GM12801 (cell line): ENCODE measurements around the gene CCDC85A.

Source experiments
- TF ChIP-seq, protein P1 (sequence below): IDR thresholded peaks from one replicate; pipeline ENCODE4 v1.5.1; 2011; ENCODE audit warnings: control low read depth; ENCODE audit not compliant: insufficient read length; ENCODE audit errors: extremely low read depth

CCDC85A gene

DNA sequence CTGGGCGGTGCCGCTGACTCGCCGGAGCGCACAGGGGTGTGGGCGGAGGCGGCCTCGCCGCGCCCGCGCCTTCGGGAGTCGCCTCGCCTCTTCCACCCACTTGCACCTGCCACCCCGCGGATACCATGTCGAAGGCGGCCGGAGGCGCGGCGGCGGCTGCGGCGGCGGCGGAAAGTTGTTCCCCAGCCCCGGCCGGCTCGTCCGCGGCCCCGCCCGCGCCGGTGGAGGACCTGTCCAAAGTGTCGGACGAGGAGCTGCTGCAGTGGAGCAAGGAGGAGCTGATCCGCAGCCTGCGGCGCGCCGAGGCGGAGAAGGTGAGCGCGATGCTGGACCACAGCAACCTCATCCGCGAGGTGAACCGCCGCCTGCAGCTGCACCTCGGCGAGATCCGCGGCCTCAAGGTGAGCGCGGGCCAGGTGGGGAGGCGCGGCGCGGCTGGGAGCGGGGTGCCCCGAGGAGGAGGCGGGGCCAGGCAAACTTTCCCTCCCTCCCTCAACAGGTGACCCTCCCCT, 766 bp downstream of the CCDC85A start:
- TF ChIP-seq, protein P1, sequence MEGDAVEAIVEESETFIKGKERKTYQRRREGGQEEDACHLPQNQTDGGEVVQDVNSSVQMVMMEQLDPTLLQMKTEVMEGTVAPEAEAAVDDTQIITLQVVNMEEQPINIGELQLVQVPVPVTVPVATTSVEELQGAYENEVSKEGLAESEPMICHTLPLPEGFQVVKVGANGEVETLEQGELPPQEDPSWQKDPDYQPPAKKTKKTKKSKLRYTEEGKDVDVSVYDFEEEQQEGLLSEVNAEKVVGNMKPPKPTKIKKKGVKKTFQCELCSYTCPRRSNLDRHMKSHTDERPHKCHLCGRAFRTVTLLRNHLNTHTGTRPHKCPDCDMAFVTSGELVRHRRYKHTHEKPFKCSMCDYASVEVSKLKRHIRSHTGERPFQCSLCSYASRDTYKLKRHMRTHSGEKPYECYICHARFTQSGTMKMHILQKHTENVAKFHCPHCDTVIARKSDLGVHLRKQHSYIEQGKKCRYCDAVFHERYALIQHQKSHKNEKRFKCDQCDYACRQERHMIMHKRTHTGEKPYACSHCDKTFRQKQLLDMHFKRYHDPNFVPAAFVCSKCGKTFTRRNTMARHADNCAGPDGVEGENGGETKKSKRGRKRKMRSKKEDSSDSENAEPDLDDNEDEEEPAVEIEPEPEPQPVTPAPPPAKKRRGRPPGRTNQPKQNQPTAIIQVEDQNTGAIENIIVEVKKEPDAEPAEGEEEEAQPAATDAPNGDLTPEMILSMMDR: no peak

DNA sequence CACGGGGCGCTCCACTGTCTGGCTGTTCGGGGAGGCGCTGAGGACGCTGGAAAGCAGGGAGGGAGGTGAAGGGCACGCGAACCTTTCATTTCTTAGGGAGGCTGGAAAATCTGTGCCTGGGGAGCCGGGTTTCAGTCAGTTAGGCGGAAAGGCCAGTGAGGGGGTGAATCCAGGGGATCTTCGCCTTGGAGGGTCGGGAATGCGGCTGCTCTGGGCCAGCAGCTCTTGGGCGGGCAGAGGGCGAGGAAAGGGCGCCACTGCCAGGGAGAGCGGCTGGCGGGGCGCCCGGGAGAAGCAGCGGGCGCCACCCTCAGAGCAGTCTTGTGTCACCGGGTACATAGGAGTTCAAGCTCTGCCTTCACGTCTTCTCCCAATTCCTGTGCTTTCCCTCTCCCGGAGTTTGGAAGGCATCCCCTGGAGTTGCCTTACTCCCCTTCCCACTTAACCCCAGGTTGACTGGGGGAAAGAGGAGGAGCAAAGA, 1.4 kb downstream of the CCDC85A start:
- TF ChIP-seq, protein P1: no peak

DNA sequence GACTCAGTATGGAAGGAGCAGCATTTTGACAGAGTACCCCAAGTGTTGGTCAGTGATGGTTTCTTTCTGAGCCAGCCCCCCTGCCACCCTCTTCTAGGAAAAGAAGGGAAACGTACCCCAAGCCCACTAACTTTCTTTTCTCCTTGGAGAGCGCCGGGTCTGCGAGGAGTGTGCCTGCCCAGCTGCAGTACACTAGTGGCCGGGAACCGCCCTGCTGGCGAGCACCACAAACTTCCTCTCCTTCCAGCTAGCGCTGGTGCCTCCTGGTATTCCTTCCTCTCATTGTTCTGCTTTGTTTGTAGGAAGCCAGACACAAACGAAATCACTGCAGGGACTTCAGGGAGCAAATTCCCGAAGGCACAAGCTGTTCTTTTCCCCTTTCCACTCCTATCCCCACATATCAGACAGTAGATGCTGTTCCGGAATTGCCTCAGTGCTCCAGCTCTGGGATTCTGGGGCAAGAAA, 1.8 kb downstream of the CCDC85A start:
- TF ChIP-seq, protein P1: no peak

DNA sequence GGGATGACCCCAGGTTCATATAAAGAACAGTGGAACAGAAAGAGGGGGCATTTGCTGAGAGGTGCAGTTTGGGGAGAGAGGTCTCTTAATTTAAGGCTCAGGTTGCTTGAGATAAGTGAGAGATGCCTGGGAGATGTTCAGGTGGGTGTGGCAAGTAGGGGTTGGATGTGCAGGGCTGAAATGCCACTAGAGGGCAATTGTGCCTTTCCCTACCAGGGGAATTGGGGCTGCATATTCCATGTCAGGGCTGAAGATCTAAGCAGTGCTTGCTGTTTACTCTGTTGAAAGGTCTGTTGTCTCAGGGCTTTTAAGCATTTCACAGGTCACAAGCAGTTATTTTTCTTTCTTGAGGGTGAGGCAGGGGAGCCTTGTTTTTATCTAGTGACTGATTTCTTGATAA, 7.8 kb downstream of the CCDC85A start:
- TF ChIP-seq, protein P1: no peak

DNA sequence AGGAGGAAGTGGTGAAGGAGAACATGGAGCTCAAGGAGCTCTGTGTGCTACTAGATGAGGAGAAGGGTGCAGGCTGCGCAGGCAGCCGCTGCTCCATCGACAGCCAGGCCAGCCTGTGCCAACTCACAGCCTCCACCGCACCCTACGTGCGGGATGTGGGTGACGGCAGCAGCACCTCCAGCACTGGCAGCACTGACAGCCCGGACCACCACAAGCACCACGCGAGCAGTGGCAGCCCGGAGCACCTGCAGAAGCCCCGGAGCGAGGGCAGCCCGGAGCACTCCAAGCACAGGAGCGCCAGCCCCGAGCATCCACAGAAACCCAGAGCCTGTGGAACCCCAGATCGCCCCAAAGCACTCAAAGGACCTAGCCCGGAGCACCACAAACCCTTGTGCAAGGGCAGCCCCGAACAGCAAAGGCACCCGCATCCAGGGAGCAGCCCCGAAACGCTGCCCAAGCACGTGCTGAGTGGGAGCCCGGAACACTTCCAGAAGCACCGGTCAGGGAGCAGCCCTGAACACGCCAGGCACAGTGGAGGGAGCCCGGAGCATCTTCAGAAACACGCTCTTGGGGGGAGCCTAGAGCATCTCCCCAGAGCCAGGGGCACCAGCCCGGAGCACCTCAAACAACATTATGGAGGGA, 9.0 kb downstream of the CCDC85A start:
- TF ChIP-seq, protein P1: no peak

DNA sequence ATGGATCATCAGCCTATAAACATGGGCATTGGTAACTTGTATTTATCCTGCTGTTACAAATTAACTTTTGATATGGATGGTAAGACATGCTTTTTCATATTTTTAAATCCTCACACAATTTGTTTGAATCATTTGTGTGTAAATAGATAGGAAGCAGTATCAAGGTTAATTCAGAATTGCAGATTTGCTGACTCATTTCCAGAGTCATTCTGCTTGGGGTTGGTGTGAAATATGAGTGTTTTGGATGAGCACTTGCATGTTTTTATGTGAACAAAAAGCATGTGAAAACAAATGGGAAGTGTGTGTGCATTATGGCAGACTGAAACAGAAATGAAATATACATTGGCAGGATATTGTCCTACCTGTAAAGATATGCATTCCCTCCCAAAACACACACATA, 11.8 kb downstream of the CCDC85A start:
- TF ChIP-seq, protein P1: no peak

DNA sequence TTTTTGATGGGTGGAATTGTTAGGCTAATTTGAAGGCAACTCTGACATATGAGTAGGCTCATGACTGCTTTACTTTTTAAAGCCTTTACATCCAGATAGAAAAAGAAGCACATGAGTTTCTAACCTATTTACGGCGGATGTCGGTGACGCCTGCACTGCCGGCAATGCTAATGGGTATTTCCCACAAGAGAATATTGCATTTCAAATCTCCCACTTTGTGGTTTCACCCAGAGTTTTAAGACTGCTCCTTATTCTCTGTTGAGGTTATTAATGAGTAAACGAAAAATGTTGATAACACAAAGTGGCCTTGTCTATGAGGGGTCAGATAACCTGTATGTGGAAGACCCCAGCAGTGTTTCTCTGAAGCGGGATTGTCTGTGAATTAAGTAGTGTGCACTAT, 14.0 kb downstream of the CCDC85A start:
- TF ChIP-seq, protein P1: no peak
